ENCODE results near the gene SLC23A3.

The SLC23A3 gene

DNA sequence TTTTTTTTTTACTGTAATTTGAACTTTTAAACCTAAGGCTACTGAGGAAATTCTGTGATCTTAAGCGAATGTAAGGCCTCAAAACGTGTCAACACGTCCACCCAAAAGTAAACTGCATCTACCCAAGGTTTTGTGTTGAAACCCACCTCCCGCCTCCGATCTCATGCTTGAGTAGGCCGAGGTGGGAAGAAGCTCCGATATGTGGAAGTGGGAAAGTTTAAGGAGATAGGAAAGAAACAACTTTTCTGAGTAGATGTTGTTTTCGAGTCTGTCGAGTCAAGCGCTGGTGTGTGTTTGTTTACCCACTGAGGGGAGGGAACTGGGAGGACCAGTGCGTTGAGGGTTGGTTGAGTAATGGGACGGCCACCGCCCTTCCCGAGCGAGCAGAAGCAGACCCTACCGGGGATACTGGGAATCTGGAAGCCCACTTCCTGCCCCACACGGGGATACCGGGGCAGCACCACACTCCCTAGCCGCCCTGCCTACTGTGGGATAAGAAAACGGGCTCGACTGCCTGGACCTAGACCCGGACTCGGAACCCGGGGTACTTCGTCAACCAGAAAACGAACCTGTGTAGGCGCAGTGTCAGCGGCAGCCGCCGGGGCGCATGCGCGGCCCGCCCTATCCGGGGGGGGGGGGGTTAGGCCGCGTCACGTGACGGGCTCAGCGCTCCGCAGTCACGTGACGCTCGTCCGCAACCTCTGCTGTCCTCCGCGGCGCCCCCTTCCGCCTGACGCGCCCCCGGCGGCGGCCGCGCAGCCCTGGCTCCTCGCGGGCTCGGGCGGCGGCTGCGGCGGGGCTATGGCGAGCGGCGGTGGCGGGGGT lies 7.9 kb upstream of the SLC23A3 start, which contains the start of gene RETREG2:
RETREG2 (plus strand) TSS at position 724 of the 825 bp plus-strand sequence; CDS start at position 802, 78 bp downstream.
- in situ Hi-C loops (cut with MboI; ENCODE audit: low sequenced_read_pairs) = loop anchor here (10.0 kb wide), 1 partner anchor 117 kb away; no protein-coding TSS in a partner anchor

DNA sequence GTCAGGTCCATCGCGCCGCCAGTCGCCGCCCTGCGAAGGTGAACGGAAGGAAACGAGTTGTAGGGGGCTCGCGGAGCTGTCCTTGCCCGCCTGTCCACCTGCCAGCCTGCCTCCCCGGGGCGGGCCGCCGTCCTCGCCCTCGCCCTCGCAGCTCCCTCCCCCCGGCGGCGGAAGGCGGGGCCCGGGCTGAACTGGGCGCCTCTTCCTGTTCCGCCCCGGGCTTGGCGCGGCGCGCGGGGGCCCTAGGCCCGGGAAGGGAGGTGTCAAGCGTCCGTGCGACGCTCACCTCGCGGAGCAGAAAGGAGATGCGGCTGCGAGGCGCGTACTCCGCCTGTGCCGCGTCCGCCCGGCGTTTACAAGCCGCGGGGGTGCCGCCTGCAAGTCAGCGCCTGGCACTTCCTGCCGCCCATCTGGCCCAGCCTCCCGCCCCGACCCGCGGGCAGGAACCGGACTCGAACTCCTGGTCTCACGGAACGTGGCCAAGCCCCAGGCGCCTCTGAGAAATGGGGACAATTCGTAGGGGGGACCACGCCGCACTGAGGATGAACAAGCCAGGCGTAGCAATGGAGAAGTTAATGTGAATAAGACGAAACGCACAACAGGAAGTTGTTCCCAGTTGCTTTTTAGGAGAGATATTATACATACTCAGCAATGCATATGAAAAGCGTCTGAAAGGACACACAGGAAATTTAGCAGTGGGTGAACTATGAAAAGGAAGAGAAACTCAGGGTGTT lies 7.2 kb upstream of the SLC23A3 start, which contains the start of gene CNPPD1:
CNPPD1 (minus strand) TSS at position 108 of the 734 bp plus-strand sequence; CDS start at position 11, 97 bp downstream.
- in situ Hi-C loops (cut with MboI; ENCODE audit: low sequenced_read_pairs) = loop anchor here (10.0 kb wide), 1 partner anchor 118 kb away; no protein-coding TSS in a partner anchor

GRCh38 chr2:219175928-219176817 lies 6.3 kb upstream of the SLC23A3 start:
- in situ Hi-C loops (cut with MboI; ENCODE audit: low sequenced_read_pairs) = loop anchor here (10.0 kb wide), 1 partner anchor 119 kb away; no protein-coding TSS in a partner anchor

GRCh38 chr2:219175486-219175885 lies 5.7 kb upstream of the SLC23A3 start:
- in situ Hi-C loops (cut with MboI; ENCODE audit: low sequenced_read_pairs) = loop anchor here (10.0 kb wide), 1 partner anchor 119 kb away; no protein-coding TSS in a partner anchor

GRCh38 chr2:219174801-219175200 lies 5.0 kb upstream of the SLC23A3 start:
- in situ Hi-C loops (cut with MboI; ENCODE audit: low sequenced_read_pairs) = loop anchor here (10.0 kb wide), 1 partner anchor 120 kb away; no protein-coding TSS in a partner anchor

DNA sequence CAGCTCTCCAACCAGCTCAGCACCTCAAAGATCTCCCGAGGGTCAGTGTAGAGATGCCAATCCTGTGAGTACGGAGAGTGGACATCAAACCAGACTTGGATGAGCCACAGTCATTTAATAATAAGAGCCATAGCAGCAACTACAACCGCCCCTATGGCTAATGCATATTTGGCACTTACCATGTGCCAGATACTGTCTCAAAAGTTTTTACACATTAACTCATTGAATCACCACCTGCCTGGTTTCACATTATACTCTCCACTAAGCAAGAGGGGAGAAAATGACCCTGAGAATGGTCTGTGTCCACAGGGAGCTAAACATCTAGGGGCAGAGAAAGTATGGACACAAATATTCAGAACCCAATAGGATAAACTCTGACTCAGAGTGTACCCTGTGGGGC lies 4.3 kb upstream of the SLC23A3 start:
- in situ Hi-C loops (cut with MboI; ENCODE audit: low sequenced_read_pairs) = loop anchor here (10.0 kb wide), 1 partner anchor 121 kb away; no protein-coding TSS in a partner anchor

GRCh38 chr2:219173176-219173575 lies 3.3 kb upstream of the SLC23A3 start:
- in situ Hi-C loops (cut with MboI; ENCODE audit: low sequenced_read_pairs) = loop anchor here (10.0 kb wide), 1 partner anchor 122 kb away; no protein-coding TSS in a partner anchor

DNA sequence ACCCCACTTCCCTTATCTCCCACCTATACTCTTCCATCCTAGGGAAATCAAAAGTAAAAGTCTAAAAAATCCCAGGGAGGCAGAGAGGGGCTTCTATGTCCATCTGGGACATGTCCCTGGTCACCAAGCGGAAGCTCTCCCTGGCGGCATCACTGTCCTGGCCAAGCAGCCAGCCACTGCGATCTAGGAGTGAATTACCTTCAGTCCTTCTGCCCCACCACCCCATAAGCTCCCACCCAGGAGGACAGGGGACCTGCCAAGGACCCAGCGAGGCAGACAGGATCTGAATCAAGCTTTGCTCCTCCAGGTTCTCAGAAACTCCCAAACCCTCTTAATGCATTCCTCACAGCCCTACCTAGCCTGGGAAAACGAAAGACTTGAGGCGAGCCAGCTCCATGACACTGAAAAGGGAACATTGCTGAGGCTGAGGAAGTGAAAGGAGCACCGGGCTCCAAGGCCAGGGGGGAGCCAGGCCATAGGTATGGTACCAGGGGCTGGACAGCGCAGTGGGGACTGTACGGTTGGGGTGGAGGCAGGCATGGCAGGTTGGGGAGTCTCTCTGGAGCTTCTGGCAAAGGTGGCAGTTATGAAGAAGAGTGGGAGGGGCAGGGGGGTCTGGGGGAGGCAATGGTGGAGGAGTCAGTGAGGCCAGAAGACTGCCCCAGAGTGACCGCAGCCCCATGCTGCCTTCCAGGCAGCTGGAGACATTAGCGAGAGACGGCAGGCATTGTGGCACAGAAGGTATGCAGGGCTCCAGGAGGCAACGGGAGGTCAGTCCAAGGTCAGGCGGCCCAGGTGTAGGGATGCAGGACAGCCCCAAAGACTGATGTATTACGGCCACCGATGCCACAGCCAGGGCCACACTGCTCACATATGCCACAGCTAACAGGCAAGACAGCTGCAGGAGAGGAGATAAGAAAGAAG lies 2.7 kb upstream of the SLC23A3 start:
- in situ Hi-C loops (cut with MboI; ENCODE audit: low sequenced_read_pairs) = loop anchor here (10.0 kb wide), 1 partner anchor 122 kb away; no protein-coding TSS in a partner anchor

DNA sequence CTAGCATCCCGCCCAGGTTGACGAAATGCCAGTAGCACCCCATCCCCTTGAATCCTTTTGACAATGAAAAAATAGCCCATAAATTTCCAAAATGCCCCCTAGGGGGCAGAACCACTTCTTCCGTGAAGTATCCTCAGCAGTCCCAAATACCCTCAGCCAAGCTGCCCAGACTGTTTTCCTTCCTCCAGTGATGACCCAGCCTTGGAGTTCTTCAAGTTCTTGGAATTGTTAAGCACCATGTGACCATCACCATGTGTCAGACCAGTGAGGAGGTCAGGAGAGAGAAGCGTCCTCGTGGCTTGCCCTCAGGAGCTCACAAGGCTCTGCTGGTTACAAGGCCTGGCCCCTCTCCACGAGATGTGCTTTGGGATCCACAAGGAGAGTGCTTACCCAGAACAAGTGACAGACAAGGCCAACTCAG lies 1.4 kb upstream of the SLC23A3 start:
- in situ Hi-C loops (cut with MboI; ENCODE audit: low sequenced_read_pairs) = loop anchor here (10.0 kb wide), 1 partner anchor 124 kb away; no protein-coding TSS in a partner anchor

GRCh38 chr2:219168932-219169331 lies 897 bp downstream of the SLC23A3 start:
- in situ Hi-C loops (cut with MboI; ENCODE audit: low sequenced_read_pairs) = loop anchor here (10.0 kb wide), 2 partner anchors 46 to 106 kb away; partner anchors contain the start of genes ABCB6 and DNAJB2

DNA sequence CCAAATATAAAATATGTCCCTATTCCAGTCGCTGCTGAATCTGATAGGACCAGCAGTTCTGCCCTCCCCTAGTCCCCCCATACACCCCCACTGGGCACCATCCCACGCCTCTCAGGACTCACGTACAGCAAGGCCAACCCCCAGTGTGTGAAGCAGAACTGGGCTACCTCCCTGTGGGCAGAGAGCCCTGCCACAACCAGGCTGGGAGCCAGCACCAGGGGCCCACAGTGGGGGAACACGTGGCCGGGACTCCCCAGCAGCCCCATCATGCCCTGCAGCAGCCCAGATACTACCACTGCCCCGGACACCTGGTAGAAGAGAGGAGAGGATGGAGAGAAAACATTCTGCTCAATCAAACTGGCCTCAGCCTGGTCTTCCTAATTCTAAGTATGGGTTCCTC lies 1.3 kb downstream of the SLC23A3 start:
- in situ Hi-C loops (cut with MboI; ENCODE audit: low sequenced_read_pairs) = loop anchor here (10.0 kb wide), 2 partner anchors 46 to 106 kb away; partner anchors contain the start of genes ABCB6 and DNAJB2

DNA sequence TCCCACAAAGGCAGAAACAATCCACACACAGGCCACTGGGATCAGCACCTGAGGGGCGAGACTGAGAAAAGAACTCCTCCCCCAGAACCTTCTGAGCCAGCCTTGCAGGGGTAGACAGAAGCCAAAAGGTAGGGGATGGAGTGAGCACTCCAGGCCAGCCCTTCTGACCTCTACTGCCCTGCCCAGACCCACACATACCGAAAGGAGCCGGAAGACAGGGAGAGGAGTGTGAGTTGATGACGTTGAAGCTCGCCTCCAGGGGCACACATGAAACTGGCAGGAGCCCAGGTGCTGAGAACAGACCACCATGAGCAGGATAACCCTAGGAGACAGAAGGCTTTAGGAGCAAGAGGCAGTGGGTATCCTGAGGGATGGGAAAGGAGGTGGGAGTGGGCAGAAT lies 1.8 kb downstream of the SLC23A3 start:
- in situ Hi-C loops (cut with MboI; ENCODE audit: low sequenced_read_pairs) = loop anchor here (10.0 kb wide), 2 partner anchors 47 to 107 kb away; partner anchors contain the start of genes ABCB6 and DNAJB2

DNA sequence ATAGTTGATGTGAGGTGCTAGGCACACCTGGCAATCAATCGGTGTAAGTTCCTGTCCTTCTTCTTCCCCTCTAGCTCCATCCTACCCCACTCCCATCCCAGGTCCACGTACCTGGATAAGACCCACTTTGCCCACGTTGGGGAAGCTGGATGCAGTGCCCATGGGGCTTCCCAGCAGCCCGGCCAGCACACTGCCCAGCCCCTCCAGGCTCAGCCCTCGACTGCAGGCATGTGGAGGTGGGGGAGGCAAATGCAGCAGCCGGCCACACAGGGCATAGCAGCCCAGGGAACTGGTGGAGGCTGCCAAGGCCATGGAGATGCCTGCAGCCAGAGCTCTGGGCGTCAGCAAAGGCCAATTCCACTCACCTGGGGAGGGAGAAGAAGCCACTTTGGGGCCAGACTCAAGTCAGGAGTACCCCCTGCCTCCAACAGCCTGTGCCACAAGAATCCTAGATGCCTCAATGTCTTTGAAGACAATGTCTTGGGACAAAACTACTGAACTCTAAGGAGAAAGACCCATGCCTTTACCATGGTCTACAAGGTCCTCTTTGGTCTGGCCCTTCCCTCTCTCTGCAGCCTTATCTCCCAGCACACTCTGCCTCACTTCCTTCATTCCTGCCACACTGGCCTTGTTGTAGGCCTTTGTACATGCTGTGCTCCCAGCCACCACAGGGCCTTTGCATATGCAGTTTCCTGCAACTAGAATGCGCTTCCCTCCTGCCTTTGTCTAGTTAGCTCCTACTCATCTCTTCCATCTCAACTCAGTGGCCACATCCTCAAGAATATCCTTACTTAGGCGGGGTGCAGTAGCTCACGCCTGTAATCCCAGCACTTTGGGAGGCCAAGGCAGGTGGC lies 4.5 kb downstream of the SLC23A3 start:
- in situ Hi-C loops (cut with MboI; ENCODE audit: low sequenced_read_pairs) = loop anchor here (10.0 kb wide), 2 partner anchors 50 to 110 kb away; partner anchors contain the start of genes ABCB6 and DNAJB2

DNA sequence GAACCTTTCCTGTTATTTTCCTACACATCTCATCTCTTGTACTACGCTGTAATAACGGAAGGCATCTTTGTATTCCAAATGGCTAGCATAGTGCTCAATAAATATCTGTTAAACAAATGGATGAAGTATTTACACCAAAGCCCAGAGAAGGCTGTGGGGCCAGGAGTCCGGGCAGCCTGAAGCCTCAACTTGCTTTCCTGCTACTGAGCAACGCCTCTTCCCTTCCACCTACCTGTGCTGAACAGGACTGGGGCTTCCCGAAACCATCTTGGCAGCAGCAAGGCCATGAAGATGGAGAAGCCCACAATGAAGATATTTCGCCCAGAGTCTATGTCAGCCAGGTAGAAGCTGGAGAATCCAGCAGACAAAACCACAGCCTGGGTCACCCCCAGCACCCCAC lies 6.7 kb downstream of the SLC23A3 start:
- in situ Hi-C loops (cut with MboI; ENCODE audit: low sequenced_read_pairs) = loop anchor here (10.0 kb wide), 2 partner anchors 52 to 112 kb away; partner anchors contain the start of genes ABCB6 and DNAJB2

DNA sequence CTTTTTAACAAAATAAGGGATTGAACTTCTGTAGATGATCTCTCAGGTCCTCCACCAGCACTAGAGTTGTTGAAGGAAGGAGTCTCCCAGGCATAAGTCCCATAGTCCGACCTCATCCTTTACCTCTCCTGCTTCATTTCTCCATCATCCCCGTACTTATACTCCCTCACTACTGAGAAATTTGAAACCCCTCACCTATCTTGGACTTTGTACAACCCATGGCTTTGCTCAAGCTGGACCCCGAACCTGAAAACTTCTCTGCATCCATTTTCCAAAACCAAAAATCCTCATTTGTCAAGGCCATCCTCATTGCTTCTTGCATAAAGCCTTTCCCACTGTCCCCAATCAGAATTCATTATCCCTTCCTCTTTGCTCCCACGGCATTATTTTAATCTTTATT lies 8.7 kb downstream of the SLC23A3 start:
- in situ Hi-C loops (cut with MboI; ENCODE audit: low sequenced_read_pairs) = loop anchor here (10.0 kb wide), 2 partner anchors 54 to 114 kb away; partner anchors contain the start of genes ABCB6 and DNAJB2

DNA sequence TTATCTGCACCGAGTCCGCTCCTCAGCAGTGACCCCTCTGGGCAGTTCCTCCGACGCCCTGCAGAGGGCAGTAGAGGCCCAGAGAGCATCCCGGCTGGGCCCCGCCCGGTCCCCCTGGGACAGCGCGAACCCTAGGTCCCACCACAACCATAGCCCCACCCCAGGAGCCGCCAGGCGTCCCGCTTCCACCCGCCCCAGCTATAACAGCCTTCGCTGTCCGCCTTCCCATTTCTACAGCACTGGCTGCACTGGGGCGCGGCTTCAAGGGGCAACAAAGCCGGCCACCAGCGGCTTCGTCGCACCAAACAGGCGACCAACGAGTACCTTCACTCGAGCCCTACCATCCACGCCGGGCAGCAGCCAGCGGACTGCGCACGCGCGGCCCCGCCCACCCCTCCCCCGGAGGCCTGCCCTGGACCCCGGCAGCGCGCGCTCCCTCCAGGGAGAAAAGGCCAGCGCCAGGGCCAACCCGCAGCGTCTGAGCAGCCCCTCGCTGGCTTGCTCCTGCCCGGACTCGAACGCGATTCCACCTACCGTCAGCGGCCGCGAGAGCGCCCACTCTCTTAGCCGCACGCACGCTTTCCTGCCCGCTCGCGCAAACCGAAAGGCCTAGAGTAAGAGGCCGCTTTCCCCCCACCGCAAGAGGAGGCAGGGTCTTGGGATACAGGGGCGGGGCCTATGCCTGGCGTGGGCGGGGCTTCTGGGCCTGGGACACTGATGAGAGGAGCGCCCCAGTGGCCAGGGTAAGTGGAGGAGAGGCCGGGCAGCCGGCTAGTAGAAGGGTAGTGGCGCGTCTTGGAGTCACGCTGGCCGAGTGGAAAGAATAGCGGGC lies 9.4 kb downstream of the SLC23A3 start, which contains the start of gene NHEJ1:
NHEJ1 (minus strand) TSS at position 630 of the 832 bp plus-strand sequence. CDS start 2,453 bp downstream, outside the sequence.
- in situ Hi-C loops (cut with MboI; ENCODE audit: low sequenced_read_pairs) = loop anchor here (10.0 kb wide), 2 partner anchors 54 to 114 kb away; partner anchors contain the start of genes ABCB6 and DNAJB2
